Hypothalamus (tissue), 51 donors: ENCODE data around the gene MIF.
A peak's percentile ranks its signal among the peaks of the same experiment; 100 is the strongest.

Experiments used
- DNase-seq, 51 donors: peaks; one replicate each; lab custom pipeline; 2025; lab: John Stamatoyannopoulos, UW

MIF gene

DNA sequence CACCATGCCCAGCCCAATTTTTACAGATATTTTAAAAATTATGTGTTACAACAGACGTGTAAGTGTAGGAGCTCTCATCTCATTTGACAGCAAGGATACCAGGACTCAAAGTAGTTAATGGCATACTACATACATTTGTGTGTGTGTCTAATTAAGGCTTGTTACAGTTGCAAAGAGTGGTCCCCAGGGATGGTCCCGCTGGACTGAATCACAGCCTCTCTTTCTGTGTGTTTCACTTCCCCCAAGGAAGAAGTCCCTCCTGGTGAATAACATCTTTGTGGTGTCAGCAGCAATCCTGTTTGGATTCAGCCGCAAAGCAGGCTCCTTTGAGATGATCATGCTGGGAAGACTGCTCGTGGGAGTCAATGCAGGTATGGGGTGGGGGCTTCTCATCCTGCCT lies 19.3 kb upstream of the MIF start:
- DNase-seq = no peak

DNA sequence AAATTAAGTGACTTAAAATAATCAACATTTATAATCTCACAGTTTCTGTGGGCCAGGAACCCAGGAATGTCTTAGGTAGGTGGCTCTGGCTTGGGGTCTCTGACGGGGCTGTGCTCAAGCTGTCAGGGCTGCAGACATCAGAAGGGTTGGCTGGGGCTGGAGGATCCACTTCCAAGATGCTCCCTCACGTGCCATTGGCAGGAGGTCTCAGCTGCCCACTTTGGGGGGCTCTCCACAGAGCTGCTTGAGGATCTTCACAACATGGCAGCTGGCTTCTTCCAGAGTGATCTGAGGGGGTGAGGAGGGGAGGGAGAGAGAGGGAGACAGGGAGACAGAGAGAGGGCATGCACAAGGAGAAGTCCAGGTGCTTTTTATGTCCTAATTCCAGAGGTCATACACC lies 18.4 kb upstream of the MIF start:
- no peak for DNase-seq

DNA sequence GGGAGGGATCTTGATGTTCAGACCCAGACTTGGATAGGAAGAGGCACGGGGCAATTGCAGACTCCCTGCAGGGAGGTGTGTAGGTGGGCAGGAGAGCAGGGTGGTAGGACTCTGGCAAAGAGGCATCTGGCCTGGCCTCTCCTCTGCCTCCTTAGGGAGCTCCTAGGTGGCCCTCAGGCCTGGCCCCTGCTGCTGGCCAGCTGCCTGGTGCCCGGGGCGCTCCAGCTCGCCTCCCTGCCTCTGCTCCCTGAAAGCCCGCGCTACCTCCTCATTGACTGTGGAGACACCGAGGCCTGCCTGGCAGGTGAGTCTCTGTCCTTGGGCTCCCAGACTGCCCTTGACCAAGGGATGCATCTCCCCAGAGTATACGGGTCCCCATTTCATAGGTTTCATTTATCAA lies 16.6 kb upstream of the MIF start:
- no peak for DNase-seq

DNA sequence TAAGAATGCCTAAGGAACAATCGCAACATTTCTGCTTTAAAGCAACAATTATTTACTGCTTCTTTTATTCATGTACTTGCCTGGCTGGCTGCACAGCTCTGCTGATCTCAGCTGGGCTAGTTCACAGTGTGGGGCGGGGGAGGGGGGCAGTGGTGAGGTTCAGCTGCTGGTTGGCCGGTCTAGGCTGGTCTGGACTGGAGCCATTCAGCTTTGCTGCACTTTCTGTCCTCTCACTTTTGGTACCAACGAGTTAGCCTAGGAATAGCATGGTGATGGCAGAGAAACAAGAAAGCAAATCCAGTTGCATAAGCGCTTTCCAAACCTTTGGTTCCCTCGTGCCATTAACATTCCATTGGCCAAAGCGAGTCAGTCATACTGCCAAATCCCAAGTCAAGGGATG lies 16.0 kb upstream of the MIF start:
- DNase-seq = peak in 16 of 51 donors; percentile 16 to 71 (median 28)

DNA sequence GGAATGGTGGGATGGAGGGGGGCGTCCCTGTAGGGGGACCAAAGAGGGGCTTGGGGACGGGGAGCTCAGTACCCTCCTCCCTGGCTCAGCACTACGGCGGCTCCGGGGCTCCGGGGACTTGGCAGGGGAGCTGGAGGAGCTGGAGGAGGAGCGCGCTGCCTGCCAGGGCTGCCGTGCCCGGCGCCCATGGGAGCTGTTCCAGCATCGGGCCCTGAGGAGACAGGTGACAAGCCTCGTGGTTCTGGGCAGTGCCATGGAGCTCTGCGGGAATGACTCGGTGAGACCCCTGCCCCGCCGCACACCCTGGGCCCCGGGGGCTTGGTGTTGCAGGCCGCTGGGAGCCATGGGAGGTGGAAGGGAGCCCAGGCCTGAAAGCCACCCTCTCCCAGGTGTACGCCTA lies 11.8 kb upstream of the MIF start:
- DNase-seq = no peak

DNA sequence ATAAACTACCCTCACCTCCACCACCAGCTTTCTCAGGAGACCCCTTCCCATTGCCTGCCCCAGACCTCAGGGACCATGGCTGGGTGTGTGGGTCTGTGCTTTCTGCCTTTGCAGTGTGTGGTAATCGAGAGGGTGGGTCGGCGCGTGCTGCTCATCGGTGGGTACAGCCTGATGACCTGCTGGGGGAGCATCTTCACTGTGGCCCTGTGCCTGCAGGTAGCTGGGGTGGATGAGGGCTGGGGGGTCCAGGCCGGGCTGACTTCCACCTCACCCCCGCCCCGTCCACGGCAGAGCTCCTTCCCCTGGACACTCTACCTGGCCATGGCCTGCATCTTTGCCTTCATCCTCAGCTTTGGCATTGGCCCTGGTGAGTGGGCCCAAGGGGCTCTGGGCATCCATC lies 10.5 kb upstream of the MIF start:
- DNase-seq = no peak

DNA sequence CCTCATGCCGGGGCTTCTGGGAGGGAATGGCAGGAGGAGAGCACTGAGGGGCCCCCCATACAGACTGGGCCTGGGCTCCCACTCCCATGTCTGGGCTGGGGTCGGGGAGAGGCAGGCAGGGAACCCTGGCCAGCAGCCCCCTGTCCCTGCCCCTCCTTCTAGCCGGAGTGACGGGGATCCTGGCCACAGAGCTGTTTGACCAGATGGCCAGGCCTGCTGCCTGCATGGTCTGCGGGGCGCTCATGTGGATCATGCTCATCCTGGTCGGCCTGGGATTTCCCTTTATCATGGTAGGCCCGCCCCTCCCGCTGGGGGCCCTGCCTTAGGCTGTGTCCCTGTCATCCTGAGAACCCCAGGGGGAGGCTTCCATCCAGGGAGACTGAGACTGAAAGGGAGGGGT lies 10.0 kb upstream of the MIF start:
- no peak for DNase-seq

DNA sequence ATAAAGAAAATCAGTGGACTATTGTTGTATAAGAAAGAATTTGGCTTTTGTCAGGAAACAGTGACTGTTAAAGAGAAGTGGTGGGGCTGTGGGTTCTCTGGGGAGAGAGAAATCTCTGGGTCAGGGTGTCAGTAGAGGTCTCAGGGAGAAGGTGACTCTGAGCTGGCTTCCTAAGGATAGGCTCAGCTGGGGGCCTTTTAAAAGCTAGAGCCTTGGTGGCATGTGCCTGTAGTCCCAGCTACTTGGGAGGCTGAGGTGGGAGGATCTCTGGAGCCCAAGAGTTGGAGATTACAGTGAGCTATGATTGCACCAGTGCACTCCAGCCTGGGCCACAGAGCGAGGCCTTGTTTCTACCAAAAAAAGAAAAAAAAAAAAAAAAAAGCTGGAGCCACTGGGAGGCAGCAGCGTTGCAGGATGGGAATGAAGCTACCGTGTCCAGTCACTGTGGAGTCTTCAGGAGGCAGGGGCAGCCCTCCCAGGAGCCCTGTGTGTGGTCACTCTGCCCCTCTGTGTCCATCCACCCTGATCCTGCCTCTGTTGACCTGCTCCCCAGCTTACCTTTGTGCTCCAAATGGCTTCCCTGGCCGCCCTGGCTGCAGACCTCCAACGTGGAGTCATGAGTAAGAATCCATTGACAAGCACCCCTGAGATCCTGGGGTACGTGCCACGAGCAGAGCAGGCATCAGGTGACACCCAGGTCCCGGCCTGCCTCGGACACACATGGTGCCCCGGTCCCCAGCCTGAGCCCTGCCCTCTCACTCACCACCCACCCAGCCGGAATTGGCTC lies 5.4 kb upstream of the MIF start:
- peak in 17 of 51 donors; percentile 6 to 61 (median 24) for DNase-seq

DNA sequence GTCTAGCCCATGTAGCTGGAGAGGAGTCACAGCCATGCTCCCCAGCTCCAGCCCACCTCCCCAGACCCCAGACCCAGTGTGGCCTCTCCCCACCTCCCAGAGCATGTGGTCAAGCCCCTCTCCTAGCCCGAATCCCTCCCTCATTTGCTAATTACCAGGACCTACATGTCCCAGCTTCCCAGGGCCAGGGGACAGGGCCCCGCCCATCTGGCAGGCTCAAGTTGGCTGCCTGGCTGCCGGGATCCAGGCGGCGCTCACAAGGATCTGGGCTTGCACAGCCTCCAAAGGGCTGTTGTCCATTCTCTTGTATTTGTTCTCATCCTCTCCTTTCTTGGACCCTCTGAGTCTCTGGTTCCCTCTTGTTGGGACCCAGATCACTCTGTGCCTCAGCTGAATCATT lies 4.6 kb upstream of the MIF start:
- peak in 11 of 51 donors; percentile 10 to 40 (median 26) for DNase-seq

DNA sequence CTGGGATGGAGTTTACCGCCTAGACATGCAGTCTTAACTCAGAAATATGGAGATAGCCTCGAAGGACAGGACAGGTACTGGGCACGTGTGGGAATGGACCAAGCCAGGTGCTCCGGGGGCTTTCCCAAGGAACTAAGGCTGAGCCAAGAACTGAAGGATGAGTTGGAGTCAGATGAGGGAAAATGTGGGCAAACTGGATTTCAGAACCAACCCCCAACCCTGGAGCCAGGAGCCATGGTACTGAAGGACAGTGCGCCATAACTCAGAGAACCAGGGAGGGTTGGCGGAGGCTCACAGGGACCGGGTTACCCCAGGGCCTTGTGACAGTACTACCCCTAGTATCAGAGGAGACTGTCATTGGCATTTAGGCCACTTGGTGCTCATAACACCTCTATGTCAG lies 2.5 kb upstream of the MIF start:
- DNase-seq = no peak

DNA sequence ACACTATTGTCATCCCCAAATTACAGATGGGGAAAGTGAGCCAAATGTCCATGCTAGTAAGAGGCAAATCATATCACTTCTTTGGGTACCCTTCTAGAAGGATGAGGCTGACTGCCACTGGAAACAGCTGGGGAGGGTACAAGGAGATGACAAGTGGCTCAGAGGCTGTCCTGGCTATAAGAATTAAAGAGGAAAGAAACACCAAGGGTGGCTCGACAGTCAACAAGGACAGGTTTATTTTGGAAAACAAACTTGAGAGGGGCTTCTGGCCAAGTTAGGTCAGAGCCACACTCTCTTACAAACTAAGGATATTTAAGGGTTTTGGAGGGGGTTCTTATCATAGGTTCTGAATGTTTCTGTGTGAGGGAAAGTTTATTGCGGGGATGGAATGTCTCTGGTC lies 2.1 kb upstream of the MIF start:
- no peak for DNase-seq

DNA sequence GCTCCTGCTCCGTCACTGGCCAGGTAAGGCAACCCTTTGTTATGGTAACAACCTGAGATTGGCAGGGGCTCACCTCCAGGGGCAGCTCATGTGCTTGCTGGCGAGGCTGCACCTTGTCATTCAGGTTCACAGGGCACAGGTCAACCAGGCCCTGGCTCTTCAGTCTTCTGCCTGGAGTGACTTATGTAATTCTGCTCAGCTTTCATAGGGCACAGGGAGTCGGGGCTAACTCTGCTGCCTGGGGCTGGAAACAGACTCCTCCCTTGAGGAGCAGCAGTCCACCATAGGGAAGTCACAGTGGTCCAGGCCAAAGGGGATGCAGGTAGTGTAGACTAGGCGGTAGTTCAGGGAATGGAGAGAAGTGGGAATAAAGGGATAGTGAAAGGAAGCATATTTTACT lies 1.5 kb upstream of the MIF start:
- DNase-seq = no peak

DNA sequence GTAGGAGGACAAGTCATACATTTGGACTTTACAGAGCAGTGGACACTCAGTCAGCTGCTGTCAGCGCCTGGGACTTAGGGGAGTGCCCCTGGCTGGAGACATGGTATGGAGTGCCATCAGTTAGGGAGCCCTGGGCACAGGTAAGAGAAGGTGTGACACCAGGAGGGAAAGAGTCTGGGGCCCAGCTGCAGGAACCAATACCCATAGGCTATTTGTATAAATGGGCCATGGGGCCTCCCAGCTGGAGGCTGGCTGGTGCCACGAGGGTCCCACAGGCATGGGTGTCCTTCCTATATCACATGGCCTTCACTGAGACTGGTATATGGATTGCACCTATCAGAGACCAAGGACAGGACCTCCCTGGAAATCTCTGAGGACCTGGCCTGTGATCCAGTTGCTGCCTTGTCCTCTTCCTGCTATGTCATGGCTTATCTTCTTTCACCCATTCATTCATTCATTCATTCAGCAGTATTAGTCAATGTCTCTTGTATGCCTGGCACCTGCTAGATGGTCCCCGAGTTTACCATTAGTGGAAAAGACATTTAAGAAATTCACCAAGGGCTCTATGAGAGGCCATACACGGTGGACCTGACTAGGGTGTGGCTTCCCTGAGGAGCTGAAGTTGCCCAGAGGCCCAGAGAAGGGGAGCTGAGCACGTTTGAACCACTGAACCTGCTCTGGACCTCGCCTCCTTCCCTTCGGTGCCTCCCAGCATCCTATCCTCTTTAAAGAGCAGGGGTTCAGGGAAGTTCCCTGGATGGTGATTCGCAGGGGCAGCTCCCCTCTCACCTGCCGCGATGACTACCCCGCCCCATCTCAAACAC lies 850 bp upstream of the MIF start:
- no peak for DNase-seq

DNA sequence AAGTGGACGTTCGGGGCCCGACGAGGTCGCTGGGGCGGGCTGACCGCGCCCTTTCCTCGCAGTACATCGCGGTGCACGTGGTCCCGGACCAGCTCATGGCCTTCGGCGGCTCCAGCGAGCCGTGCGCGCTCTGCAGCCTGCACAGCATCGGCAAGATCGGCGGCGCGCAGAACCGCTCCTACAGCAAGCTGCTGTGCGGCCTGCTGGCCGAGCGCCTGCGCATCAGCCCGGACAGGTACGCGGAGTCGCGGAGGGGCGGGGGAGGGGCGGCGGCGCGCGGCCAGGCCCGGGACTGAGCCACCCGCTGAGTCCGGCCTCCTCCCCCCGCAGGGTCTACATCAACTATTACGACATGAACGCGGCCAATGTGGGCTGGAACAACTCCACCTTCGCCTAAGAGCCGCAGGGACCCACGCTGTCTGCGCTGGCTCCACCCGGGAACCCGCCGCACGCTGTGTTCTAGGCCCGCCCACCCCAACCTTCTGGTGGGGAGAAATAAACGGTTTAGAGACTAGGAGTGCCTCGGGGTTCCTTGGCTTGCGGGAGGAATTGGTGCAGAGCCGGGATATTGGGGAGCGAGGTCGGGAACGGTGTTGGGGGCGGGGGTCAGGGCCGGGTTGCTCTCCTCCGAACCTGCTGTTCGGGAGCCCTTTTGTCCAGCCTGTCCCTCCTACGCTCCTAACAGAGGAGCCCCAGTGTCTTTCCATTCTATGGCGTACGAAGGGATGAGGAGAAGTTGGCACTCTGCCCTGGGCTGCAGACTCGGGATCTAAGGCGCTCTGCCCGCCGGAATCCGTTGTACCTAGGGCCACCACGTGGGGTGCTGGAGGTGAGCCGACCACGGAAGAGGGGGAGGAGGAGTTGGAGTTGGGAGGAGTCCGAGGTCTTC lies 771 bp downstream of the MIF start:
- peak in 40 of 51 donors; percentile 21 to 80 (median 58) for DNase-seq

DNA sequence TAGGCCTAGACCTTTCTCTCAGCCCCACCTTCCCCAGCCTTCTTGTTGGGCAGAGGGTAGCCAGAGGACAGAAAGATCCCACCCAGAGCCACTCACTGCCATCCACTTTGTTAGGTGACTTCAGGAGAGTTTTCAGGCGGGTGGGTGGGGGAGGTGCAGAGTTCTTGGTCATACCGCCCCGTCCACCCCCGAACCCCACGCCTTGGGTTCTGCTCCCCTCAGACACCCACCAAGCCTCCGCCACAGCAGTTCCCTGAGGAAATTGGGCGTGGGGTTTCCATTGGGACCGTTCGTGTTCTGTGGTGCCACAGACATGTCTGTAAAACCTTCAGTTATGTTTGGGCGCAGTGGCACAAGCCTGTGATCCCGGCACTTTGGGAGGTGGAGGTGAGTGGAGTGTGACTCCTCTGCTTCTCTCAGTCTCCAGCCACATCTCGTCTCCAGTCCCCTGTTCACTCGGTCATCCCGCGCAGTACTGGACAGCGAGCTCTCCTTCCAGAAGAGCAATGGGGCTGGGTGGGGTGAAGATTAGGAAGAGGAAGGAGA lies 1.5 kb downstream of the MIF start:
- DNase-seq = no peak

DNA sequence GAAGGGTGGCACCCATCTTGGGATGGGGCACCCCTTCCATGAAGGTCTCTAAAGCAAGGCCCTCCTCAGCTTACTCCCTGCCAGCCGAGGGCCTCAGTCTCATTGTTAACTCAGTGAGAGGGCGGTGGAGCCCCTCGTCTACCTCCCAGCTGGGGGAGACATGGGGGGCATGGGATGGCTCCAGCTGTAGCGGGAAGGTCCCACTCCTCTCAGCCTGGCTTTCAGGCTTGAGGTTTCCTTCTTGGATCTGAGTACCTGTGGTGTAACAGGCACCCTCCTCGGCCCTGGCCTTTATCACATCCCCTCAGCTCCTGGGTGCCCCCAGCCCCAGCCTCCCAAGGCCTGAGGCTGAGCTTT lies 2.0 kb downstream of the MIF start:
- no peak for DNase-seq

DNA sequence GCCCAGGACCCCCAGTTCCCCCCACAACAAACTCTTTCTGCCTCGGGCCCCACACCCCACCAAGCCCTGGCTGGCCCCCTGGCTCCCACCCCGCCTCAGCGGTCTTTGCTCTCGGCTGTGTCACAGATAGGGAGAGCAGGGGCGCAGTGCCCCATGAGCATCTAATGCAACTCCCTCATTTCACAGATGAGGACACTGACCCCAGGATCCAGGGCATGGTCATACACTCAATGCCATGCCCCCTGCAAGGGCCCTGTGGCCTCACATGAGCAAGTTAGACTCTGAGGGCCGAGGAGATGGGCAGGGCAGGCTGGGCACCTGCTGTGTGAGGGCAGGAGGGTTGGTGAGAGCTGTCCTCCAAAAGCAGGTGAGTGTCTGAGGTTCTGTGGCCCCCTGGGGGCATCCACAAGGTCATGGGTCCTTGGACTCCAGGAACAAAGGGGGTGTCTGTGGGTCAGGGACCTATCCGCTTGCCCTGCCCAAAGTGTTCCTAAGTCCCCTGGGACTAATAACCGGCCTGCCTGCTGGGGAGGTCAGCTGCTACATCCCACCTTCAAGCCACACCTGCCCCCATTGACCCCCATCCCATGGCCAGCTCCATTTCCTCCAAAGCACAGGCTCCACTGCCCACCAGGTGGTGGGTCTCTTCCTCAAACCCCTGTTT lies 2.5 kb downstream of the MIF start:
- DNase-seq = no peak

DNA sequence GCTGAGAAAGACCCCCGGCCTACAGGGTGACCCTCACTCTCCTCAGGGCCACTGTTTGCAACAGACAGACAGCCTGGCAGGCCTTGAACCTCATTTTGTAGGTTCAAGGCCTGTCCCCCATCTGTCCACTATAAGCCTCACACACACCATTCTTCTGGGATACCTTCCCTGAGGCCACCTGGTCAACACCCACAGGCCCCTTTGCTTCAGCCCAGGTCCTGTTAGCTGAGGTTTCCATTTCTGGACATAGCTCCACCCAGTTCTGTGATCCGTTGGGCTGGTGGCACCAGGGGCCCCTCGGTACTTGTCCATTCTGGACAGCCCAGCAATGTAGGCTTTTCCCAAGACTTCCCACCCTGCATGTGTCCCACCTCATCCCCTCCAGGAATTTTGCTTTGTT lies 3.1 kb downstream of the MIF start:
- no peak for DNase-seq

DNA sequence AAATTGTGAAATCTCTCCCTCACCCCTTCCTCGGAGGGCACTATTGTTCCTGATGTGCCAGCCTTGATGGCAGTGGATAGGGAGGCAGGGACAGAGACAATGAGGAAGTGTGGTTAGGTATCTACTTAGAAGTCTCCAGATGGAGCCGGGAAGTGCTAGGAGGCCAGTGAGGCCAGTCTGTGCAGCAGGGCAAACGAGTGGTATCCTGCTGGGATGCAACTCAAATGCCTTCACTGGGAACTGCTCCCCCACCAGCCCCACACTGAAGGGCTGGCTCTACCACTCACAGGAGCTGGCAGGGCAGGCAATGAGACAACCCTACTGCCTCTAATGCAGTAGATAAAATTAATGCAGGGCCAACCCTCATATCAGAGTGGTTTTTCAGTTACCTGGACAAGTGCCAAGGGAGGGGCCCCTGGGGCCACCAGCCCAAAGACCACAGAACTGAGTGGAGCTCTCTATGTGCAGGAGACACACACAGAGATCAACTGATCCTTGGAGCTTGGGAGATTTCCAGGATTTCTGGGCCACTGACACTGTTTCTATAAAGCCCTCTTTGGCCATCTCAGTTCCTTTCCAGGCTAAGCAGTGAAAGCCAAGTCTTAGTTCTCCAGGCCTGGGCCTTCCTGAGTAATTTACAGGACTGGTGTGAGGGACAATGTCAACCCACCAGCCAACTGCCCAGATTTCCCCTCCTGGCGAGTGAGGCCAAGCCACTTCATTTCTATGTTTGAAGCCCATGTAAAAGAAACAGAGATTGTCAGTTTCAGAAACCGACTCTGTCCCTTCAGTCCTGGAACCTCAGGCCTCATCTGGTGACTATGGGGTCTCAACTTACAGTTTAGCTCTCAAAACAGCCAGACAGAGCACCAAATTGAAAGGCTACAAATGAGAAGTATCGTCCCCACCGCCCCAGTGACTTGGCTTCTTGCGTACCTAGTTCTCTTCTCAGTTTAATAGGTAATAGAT lies 4.1 kb downstream of the MIF start:
- DNase-seq = peak in 9 of 51 donors; percentile 8 to 41 (median 25)
